Hematopoietic multipotent progenitor cell treated with erythropoietin and hydrocortisone succinate and interleukin-3 and kit ligand, for 15 days (in vitro differentiated cells): ENCODE data around the gene ACHE.
"Not testable (repeated sequence)": the region's sequence is repeated elsewhere in the genome, so short reads cannot be mapped to it uniquely, and the experiment has no call there.

Experiments used
- DNase-seq: peaks from one replicate; pipeline ENCODE4 v3.0.0-alpha.2; 2015; ENCODE audit warnings: low spot score

ACHE gene

DNA sequence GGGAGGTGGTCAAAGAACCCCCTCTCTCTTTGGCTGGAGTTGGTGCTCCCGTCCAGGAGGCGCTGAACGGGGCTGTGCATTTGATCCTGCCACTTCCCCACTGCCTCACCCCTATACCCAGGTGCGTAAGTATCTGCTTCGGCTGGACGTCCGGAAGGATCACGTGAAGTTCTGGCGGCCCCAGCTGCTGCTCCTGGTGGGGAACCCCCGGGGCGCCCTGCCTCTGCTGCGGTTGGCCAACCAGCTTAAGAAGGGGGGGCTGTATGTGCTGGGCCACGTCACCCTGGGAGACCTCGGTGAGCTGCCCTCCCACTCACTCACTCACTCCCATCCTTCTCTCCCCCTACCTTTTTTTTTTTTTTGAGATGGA lies 34.1 kb downstream of the ACHE start:
- no peak for DNase-seq

DNA sequence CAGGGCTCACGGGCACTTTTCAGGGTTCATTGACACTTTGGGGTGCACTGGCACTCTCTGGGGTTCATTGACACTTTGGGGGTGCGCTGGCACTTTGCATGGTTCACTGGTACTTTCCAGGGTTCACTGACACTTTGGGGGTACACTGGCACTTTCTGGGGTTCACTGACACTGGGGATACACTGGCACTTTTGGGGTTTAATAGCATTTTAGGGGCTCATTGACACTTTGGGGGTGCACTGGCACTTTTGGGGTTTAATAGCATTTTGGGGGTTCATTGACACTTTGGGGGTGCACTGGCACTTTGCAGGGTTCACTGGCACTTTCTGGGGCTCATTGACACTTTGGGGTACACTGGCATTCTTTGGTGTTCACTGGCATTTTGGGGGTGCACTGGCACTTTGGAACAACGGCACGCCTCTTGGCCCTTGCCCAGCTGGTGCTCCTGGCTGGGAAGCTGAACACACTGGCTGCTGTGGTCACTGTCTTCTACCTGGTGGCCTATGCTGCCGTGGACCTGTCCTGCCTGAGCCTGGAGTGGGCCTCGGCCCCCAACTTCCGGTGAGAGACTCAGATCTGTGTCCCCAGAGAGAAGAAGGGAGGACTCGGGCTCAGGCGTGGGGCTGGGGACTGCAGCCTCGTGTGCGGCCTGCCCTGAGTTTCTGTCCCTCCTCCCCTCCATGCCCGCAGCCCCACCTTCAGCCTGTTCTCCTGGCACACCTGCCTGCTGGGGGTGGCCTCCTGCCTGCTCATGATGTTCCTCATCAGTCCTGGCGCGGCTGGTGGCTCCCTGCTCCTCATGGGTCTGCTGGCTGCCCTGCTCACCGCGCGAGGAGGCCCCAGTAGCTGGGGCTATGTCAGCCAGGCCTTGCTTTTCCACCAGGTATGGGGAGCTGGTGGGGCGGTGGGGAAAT lies 34.7 kb downstream of the ACHE start:
- DNase-seq: no peak

DNA sequence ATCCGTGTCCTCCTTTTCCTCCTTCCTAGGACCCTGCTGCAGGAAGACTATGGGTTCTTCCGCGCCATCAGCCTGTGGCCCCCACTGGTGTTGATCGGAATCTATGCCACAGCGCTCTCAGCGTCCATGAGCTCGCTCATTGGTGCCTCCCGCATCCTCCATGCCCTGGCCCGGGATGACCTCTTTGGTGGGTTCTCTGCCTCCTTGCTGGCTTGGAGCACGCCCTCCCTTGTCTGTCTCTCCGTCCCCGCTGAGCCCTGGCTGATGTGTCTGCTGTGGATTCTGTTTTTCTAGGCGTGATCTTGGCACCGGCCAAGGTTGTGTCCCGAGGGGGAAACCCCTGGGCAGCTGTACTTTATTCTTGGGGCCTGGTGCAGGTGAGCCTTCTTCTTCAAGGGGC lies 35.8 kb downstream of the ACHE start:
- DNase-seq: no peak

DNA sequence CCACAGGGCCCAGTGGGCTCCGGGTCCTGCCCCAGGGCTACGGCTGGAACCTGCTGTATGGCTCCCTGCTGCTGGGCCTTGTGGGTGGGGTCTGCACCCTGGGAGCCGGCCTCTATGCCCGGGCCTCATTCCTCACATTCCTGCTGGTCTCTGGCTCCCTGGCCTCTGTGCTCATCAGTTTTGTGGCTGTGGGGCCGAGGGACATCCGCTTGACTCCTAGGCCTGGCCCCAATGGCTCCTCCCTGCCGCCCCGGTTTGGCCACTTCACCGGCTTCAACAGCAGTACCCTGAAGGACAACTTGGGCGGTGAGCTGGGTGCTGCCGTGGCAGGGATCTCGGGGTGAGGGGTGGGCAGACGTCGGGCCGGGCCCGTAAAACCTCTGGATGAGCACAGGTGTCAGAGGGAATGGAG lies 38.8 kb downstream of the ACHE start:
- DNase-seq: no peak

DNA sequence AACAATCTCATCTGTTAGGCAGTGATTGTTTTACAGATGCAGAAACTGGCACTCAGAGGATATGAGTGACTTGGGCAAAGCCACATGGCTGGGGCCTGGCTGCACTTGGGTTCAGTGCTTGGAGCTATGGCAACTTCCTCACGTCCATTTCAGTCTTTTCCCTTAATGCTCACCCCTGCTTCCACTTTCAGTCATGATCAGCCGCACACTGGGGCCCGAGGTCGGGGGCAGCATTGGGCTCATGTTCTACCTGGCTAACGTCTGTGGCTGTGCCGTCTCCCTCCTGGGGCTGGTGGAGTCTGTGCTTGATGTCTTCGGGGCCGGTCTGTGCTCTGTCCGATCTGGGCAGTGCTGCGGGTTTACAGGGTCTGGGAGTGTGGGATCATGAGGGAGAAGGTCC lies 40.2 kb downstream of the ACHE start:
- DNase-seq: no peak

DNA sequence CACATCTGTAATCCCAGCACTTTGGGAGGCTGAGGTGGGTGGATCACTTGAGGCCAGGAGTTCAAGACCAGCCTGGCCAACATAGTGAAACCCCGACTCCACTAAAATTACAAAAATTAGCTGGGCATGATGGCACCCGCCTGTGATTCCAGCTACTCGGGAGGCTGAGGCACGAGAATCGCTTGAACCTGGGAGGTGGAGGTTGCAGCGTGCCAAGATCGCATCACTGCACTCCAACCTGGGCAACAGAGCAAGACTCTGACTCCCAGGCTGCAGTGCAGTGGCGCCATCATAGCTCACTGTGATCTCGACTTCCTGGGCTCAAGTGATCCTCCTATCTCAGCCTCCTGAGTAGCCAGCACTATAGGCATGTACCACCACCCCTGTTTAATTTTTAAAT lies 40.8 kb downstream of the ACHE start:
- not testable (repeated sequence) for DNase-seq

DNA sequence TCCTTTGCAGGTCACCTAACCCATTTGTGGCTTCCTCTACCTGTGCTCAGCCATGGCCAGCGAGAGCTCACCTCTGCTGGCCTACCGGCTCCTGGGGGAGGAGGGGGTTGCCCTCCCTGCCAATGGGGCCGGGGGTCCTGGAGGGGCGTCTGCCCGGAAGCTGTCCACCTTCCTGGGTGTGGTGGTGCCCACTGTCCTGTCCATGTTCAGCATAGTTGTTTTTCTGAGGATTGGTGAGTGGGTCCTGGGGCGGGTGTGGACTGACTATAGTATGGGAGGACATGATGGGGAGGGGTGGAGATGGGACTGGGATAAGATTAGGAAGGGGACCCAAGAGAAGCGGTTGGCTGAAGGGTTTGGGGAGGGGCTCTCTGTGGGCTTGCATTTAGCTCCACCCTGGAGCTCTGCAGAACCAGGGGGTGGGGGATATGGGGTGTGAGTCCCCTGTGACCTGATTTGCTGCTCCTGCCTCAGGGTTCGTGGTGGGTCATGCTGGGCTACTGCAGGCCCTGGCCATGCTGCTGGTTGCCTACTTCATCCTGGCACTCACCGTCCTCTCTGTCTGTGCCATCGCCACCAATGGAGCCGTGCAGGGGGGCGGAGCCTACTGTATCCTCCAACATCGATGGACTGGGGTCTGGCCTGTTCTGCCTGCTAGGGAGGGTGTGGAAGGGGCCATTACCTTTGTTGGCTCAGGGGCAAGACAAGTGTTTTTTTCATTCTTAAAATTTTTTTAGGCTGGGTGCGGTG lies 41.4 kb downstream of the ACHE start:
- DNase-seq: no peak

DNA sequence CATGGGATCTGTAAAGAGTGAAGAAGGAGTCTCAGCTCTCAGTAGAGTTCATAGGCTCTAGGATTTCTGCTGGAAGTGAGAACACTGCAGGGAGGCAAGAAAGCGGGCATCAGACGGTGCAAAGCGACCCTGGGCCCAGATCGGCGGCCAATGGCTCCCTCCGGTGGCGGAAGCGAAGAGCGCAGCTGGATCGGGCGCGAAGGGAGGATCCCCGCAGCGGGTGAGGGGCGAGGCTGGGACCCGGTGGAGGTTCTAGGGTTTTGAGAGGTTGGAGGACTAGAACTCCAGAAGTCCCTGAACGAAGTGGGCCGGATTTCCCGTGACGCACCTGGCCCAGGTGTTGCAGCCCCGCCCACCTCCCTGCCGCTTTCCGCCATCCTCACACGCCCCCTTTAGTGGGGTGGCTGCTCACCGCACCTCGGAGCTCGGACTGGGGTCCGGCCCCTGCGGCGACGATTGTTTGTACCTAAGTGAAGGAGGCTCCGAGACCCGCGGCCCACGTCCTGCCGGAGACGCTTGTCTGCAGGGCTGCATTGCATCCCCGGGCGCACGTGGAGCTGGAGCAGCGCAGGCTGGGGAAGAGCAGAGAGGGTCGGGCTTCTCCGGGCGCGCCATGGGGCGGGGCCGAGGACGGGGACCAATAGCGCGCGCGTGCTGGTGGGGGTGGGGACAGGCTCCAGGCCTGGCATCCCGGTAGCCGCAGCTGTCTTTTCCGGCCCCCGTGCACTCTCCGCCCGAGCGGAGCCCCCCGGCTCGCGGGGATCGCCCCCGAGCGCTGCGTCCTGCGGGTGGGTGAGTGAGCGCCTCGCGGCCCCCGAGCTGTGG lies 43.4 kb downstream of the ACHE start, which contains the start of gene SLC12A9:
Gene SLC12A9 (plus strand): TSS at position 666 of the 825 bp plus-strand sequence. CDS start 1,485 bp downstream, outside the sequence.
- peak; percentile 68 for DNase-seq

DNA sequence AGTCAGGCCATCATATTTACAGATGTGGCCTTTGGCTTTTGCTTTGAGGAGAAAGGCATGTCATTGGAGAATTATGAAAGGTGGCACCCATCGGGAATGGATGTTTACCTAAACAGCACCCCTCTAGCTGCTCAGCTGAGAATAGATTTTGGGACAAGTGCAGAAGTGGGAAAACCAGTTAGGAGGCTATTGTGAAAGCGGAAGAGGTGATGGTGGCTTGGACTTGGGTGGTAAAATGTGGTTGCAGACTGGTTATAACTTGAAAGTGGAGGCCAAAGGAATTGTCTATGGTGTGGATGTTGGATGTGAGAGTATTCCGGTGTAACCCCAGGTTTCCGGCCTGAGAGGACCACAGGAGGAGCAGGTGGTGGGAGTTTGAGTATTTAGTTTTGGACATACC lies 48.3 kb downstream of the ACHE start:
- no peak for DNase-seq

DNA sequence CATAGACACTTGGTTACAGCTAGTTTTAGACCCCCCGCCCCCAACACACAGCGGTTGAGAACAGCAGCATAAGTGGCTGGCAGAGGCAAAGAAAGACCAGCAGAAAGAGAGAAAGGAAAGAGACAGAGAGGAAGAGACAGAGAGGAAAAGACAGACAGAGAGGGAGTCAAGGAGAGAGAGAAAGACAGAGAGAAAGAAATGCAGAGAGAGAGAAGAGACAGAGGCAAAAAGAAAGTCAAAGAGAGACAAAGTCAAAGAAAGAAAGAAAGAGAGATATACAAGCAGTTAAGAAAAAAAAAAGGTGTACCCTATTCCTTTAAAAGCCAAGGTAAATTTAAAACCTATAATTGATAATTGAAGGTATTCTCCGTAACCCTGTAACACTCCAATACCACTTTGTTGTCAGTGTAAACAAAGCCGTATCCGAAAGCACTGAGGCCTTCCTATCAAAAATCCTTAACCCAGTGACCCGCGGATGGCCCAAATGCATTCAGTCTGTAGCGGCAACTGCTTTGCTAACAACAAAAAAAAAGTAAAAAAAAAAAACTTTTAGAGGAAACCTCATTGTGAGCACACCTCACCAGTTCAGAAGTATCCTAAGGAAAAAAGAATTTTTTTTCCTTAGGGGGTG lies 55.1 kb downstream of the ACHE start:
- DNase-seq: no peak
